GM21529 (cell line): Measurements from ENCODE around the gene PLPPR4.
"Not testable (repeated sequence)": the region's sequence is repeated elsewhere in the genome, so short reads cannot be mapped to it uniquely, and the experiment has no call there.

Experiments used
- ATAC-seq: cut with Tn5 transposase; IDR thresholded peaks from one replicate; pipeline ENCODE4 v1.9.1; 2021; ENCODE audit not compliant: unreplicated experiment

PLPPR4 gene

GRCh38 chr1:99264201-99265021 is at the start of gene PLPPR4:
Gene PLPPR4 (plus strand): TSS chr1:99264492. CDS start chr1:99264594, 102 bp downstream.
- ATAC-seq, result no peak

- ATAC-seq, result no peak
Measured at GRCh38 chr1:99216956-99217355, 47.3 kb upstream of the PLPPR4 start.

GRCh38 chr1:99217599-99217998 is 46.7 kb upstream of the PLPPR4 start:
- no peak for ATAC-seq

GRCh38 chr1:99218572-99218971 is 45.7 kb upstream of the PLPPR4 start:
- no peak for ATAC-seq

GRCh38 chr1:99218999-99219398 is 45.3 kb upstream of the PLPPR4 start:
- peak; percentile 90 for ATAC-seq

- no peak for ATAC-seq
Measured at GRCh38 chr1:99227056-99227897, 37.0 kb upstream of the PLPPR4 start.

GRCh38 chr1:99228153-99228552 is 36.1 kb upstream of the PLPPR4 start:
- ATAC-seq, result peak; percentile 64

GRCh38 chr1:99229122-99229521 is 35.2 kb upstream of the PLPPR4 start:
- no peak for ATAC-seq

GRCh38 chr1:99230695-99231094 is 33.6 kb upstream of the PLPPR4 start:
- ATAC-seq, result no peak

- no peak for ATAC-seq
Measured at GRCh38 chr1:99232172-99232571, 32.1 kb upstream of the PLPPR4 start.

- ATAC-seq, result no peak
Measured at GRCh38 chr1:99233446-99233845, 30.8 kb upstream of the PLPPR4 start.

GRCh38 chr1:99236756-99237155 is 27.5 kb upstream of the PLPPR4 start:
- no peak for ATAC-seq

- no peak for ATAC-seq
Measured at GRCh38 chr1:99239690-99240089, 24.6 kb upstream of the PLPPR4 start.

GRCh38 chr1:99240621-99241020 is 23.7 kb upstream of the PLPPR4 start:
- ATAC-seq, result no peak

- ATAC-seq, result no peak
Measured at GRCh38 chr1:99246152-99246551, 18.1 kb upstream of the PLPPR4 start.

- ATAC-seq, result no peak
Measured at GRCh38 chr1:99247199-99247598, 17.1 kb upstream of the PLPPR4 start.

GRCh38 chr1:99250728-99251127 is 13.6 kb upstream of the PLPPR4 start:
- ATAC-seq, result no peak

GRCh38 chr1:99251308-99251707 is 13.0 kb upstream of the PLPPR4 start:
- no peak for ATAC-seq

- ATAC-seq, result no peak
Measured at GRCh38 chr1:99252630-99253029, 11.7 kb upstream of the PLPPR4 start.

- not testable (repeated sequence) for ATAC-seq
Measured at GRCh38 chr1:99260402-99260801, 3.9 kb upstream of the PLPPR4 start.

- no peak for ATAC-seq
Measured at GRCh38 chr1:99265124-99265523, 832 bp downstream of the PLPPR4 start.

GRCh38 chr1:99266726-99267125 is 2.4 kb downstream of the PLPPR4 start:
- ATAC-seq, result no peak
